NB4 (cell line): ENCODE results near the gene ACLY.
"Not testable (repeated sequence)": the region's sequence is repeated elsewhere in the genome, so short reads cannot be mapped to it uniquely, and the experiment has no call there.

Experiments used
- DNase-seq: peaks from one replicate; pipeline ENCODE4 v3.0.0; 2010; ENCODE audit warnings: low read depth
- H3K4me3 ChIP-seq: one replicate; pipeline ENCODE4 v1.5.1; 2011; ENCODE audit warnings: mild to moderate bottlenecking, low read depth, low read length, moderate library complexity
- MAX ChIP-seq: IDR thresholded peaks from 2 replicates; pipeline ENCODE4 v1.6.1; 2011; ENCODE audit warnings: low read depth, low read length
- MYC ChIP-seq: IDR thresholded peaks from 2 replicates; pipeline ENCODE4 v1.6.1; 2011; ENCODE audit warnings: low read depth, low read length
- POLR2A ChIP-seq: IDR thresholded peaks from 2 replicates; pipeline ENCODE4 v1.6.1; 2011; ENCODE audit warnings: mild to moderate bottlenecking; ENCODE audit not compliant: insufficient read length; ENCODE audit errors: extremely low read depth
- TF ChIP-seq, protein P1 (sequence below): IDR thresholded peaks from one replicate; pipeline ENCODE4 v1.5.1; 2012; ENCODE audit warnings: low read depth, low read length

The ACLY gene

DNA sequence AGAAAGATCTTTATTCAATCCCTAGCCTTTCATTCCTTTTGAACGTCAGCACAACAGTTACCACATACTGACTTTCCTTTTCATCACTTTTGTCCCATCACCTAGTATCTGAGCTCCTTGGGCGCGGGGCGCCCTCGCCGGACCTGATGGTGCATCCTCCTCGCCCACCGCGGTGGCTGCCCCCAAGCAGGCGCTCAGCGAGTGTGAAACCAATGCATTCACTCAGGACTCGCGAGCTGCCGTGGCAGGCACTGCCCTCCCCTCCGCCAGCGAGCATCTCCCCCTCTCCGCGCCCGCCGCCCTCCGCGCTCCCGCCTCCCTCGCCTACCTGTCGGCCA, 54.3 kb downstream of the ACLY start:
- H3K4me3 ChIP-seq = peak overlapping the region; percentile 73

GRCh38 chr17:41863074-41863848, 55.5 kb downstream of the ACLY start:
- TF ChIP-seq, protein P1, sequence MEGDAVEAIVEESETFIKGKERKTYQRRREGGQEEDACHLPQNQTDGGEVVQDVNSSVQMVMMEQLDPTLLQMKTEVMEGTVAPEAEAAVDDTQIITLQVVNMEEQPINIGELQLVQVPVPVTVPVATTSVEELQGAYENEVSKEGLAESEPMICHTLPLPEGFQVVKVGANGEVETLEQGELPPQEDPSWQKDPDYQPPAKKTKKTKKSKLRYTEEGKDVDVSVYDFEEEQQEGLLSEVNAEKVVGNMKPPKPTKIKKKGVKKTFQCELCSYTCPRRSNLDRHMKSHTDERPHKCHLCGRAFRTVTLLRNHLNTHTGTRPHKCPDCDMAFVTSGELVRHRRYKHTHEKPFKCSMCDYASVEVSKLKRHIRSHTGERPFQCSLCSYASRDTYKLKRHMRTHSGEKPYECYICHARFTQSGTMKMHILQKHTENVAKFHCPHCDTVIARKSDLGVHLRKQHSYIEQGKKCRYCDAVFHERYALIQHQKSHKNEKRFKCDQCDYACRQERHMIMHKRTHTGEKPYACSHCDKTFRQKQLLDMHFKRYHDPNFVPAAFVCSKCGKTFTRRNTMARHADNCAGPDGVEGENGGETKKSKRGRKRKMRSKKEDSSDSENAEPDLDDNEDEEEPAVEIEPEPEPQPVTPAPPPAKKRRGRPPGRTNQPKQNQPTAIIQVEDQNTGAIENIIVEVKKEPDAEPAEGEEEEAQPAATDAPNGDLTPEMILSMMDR = no peak
- TF ChIP-seq MYC (no peak), MAX (no peak), POLR2A (no peak)
- peak overlapping the region; percentile 14 for H3K4me3 ChIP-seq
- no peak for DNase-seq

More for the DNA sequence above, 54.3 kb downstream of the ACLY start:
- DNase-seq = no peak
- TF ChIP-seq MAX (no peak), MYC (no peak), POLR2A (no peak)
- TF ChIP-seq, protein P1 = no peak

GRCh38 chr17:41860254-41860931, 58.4 kb downstream of the ACLY start:
- TF ChIP-seq MAX (no peak), MYC (no peak), POLR2A (no peak)
- TF ChIP-seq, protein P1 = no peak
- no peak for DNase-seq
- H3K4me3 ChIP-seq = no peak overlapping the region

- not testable (repeated sequence) for DNase-seq
Measured at GRCh38 chr17:41851382-41851781, 67.4 kb downstream of the ACLY start.

GRCh38 chr17:41849251-41849990, 69.3 kb downstream of the ACLY start:
- no peak for DNase-seq
- no peak for TF ChIP-seq MAX
- TF ChIP-seq MYC = no peak
- TF ChIP-seq, protein P1 = no peak
- no peak for TF ChIP-seq POLR2A

More at GRCh38 chr17:41851382-41851781, 67.4 kb downstream of the ACLY start:
- not testable (repeated sequence) for H3K4me3 ChIP-seq

GRCh38 chr17:41848788-41849187, 70.0 kb downstream of the ACLY start:
- H3K4me3 ChIP-seq = no peak overlapping the region
- TF ChIP-seq MAX = no peak
- no peak for TF ChIP-seq MYC
- TF ChIP-seq, protein P1 = no peak
- no peak for TF ChIP-seq POLR2A
- DNase-seq = no peak

More at GRCh38 chr17:41849251-41849990, 69.3 kb downstream of the ACLY start:
- H3K4me3 ChIP-seq = no peak overlapping the region
